HG03558 (cell line): ENCODE results near the gene ANKRD52.
"Not testable (repeated sequence)": the region's sequence is repeated elsewhere in the genome, so short reads cannot be mapped to it uniquely, and the experiment has no call there.

Experiments
- ATAC-seq: cut with Tn5 transposase; IDR thresholded peaks from one replicate; pipeline ENCODE4 v1.9.1; 2021; ENCODE audit warnings: moderate number of reproducible peaks; ENCODE audit not compliant: unreplicated experiment; ENCODE audit errors: extremely low read depth

Gene ANKRD52

DNA sequence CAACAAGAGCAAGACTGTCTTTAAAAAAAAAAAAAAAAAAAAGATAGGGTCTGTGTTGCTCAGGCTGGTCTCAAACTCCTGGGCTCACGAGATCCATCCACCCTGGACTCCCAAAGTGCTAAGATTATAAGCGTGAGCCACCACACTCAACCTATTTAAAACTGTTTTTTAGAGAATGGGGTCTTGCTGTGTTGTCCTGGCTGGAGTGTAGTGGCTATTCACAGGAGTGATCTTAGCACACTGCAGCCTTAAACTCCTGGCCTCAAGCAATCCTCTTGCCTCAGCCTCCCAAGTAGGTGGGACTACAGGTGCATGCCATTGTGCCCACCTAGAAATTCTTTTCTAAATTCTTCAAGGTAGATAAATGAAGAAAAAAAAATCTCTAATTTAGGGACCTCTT lies 16.1 kb upstream of the ANKRD52 start:
- ATAC-seq, result no peak

DNA sequence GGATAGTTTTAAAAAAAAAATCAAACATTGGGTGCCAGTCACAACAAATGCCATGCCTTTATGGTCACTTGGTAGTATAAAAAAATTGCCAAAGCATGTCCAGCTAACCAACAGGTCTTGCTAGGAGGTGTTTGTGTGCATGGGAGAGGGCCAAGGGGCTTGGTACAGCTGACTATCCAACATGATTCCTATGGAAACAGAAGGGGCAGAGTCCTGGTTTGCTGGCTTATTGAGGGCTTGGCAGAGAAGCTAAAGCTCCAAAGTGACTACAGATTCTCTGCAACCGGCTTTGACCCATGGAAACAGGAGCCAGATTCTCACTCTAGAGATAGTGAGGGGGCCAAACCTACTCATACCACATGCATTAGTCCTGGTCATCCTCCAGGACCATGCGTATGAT lies 14.3 kb upstream of the ANKRD52 start:
- not testable (repeated sequence) for ATAC-seq

DNA sequence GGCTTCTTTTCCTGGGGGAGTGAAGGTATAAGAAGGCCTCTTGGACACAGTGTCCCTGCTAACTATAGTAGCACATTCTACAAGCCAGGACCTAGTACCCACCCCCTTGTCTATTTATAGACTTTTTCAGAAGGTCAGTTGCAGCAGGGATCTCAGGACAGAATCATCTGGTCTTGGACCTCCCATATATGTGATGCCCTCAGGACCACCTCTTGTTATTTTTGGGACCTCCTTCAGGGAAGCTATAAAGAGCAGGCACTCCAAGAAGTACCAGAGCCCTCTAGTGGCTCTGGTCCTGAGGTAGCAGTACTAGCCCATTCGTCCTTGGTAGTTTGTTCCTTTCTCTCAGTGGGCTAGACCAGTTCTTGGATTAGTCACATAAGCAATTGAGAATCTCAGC lies 12.8 kb upstream of the ANKRD52 start:
- ATAC-seq, result no peak

DNA sequence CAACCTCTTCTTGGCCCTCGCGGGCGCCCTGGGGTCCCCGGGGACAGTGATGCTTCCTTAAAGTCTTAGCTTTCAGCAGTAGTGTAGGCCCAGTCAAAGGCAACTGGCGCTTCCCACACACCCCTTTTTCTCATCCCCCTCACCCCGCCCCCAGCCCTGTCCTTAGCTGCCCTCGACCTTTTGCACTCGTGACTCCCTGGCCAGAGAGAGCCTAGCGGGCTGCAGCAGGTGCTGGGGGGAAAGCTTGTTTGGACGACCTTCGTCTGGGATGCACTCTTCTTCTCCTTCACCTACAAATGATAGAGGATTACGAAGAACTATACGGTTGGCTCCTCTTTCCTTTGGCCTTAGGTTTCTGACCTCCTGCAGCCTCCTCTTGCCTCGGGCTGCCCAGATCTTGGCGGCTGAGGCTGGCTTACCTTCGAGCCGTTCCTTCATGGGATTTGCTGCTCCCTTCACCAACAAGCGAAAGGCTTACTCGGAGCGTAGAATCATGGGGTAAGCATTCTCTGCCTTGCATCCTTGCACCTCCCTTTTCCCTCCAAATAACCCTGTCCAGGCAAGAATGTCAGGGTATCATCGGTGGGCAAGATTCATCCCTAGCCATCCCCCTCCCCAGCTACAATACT lies 9.4 kb upstream of the ANKRD52 start:
- ATAC-seq, result no peak

DNA sequence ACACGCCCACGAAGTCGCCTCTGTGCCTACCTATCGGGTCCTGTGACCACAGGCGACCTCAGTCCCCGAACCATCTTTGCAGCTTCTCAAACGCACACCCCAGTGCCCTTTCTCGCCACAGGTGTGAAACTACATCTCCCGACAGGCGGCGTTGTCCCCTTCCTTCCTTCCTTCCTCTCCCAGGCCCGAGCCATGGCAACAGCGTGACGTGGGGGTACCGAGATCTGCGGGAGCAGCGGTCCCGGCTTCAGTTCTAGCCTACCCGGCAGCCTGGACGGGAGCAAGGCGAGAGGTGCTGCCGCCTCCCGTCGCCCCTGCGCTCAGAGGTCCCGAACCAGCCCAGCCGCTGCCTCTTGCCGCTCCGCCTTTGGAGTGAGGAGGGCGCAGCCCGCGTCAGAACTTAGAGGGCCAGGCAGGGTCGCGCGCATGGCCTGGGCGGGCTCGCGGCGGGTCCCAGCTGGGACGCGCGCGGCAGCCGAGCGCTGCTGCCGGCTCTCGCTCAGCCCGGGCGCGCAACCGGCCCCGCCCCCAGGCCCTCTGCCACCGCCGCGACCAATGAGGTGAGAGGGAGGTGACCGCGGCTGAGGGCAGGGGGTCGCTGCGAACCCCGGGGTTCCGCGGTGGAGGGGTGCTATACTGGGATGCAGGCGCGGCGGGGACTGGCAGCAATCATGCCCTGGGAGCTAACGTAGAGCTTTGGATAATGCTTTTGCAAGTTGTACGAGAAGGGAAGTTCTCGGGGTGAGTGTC lies 8.7 kb upstream of the ANKRD52 start, which contains the start of gene COQ10A:
Gene COQ10A, plus strand, starts transcription at position 250 of the 750 bp plus-strand sequence. Its CDS starts 177 bp downstream, at position 427.
- peak; percentile 75 for ATAC-seq

DNA sequence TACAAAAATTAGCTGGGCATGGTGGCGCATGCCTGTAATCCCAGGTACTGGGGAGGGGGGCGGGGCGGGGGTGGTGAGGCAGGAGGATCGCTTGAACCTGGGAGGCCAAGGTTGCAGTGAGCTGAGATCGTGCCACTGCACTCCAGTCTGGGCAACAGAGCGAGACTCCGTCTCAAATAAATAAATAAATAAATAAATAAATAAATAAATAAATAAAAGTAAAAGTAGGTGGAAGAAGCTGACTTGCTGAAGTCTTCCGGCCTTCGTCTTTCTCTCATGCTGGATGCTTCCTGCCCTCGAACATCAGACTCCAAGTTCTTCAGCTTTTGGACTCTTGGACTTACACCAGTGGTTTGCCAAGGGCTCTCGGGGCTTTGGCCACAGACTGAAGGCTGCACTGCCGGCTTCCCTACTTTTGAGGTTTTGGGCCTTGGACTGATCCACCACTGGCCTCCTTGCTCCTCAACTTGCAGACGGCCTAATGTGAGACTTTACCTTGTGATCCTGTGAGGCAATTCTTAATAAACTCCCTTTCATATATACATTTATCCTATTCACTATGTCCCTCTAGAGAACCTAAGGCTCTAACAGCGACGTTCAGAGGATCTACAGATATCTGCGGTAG lies 8.0 kb upstream of the ANKRD52 start:
- ATAC-seq, result not testable (repeated sequence)

DNA sequence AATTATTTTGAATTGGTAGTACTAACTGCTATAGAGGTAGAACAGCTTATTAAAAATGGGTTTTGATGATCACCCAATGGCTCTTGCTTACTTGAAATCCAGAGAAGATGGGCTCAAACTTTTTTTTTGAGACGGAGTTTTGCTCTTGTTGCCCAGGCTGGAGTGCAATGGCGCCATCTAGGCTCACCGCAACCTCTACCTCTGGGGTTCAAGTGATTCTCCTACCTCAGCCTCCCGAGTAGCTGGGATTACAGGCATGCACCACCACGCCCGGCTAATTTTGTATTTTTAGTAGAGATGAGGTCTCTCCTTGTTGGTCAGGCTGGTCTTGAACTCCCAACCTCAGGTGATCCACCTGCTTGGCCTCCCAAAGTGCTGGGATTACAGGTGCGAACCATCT lies 4.8 kb upstream of the ANKRD52 start:
- ATAC-seq, result not testable (repeated sequence)

DNA sequence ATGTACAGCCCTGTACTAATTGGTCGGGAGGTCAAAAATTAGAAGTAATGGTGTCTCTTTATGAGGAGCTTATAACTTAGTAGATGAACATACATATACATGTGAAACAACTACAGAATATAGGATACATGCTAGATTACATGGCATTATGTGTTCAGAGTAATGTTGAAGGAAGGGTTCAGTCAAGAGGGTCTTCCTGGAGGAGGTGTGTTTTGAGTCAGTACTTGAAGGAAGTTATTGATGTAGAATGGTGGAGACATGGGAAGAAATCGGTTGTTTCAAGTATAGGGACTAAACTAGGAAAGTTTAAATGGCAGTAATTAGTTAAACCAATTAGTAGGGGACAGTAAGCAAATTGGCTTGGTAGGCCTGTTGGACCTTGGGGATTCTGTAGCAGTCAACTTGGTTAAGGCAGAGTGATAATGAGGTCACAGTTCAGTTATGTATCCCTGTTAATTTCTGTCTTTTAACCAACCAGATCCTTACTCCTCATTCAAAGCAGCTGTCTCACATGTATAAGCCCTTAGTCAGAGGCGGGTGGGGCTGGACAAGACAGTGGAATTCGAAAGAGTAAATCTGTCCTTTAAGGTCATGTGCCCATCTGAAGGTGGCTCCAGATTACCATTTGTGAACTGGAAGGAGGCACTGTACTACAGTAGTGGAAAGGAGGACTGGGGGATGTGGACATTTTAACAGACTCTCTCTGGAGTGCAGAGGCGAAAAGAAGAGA lies 3.5 kb upstream of the ANKRD52 start:
- no peak for ATAC-seq

DNA sequence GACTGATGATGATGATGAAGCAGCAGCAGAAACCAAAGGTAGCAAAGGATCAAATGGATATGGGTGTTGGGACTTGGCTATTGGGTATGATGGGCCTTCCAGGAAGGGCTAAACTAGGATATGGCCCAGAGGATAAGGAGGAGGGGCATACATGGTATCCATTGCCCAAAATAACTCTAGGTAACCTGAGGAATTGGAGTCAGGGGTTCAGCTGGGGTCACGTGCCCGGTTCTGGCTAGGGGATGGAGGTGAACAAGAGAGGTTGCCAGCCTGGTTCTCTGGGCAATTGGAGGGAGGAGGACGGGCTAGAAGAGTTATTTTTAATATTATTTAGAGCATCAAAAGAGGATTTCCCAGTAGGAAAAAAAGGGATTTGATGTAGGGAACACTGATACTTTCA lies 2.7 kb upstream of the ANKRD52 start:
- ATAC-seq, result no peak

DNA sequence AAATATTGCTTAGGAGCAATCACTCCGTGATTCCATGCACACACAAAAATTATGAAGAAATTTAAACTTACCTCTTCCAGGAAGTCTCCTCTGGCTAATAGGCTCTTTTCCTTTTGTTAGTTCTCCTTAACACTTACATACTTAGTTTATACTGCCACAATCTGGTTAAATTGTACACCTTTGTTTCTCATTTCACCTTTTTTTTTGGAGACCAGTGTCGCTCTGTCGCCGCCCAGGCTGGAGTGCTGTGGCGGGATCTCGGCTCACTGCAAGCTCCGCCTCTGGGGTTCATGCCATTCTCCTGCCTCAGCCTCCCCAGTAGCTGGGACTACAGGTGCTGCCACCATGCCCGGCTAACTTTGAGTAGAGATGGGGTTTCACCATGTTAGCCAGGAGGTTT lies 2.2 kb upstream of the ANKRD52 start:
- ATAC-seq, result no peak

DNA sequence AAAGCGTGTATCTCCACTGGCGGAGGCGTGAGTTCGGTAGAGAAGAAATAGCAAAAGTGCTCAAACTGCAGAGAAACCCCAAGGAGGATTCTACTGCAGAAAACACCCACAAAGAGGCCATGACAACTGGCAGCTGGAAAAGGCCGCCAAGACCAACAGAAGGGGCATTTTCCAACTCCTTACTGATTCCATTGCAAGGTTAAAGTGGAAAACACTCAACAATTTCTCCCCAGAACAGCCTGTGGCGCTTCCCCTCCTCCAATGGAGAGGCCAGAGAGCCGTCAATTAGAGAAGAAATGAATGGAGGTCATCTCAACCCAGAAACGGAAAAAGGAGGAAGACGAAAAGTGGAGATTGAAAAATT lies 618 bp upstream of the ANKRD52 start:
- ATAC-seq, result no peak

DNA sequence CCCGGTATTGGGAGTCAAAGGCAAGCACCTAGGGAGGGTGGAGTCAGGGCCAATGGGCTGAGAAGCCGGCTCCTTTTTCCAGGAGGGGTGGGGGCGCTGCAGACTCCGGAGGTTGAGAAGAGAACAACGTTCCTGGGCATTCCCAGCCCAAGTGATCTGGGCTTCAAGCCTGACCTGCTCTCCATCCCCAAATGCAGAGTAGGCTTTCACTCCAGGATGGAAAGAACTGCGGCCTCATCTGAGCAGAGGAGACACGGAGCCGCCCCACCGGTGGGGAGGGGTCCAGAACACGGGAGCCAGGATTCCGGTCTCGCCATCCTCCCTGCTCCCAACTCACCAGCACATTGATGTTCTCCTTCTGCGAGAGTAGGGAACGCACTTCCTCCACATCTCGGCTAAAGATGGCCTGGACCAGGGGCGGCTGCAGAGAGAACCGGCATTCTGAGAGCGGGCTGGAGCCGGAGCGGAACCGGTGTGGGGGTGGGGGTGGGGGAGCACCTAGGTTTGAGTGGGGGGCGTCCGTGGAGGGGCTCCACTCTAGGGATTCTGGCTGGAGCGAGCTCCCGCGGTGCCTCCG lies 605 bp downstream of the ANKRD52 start:
- ATAC-seq, result peak; percentile 8

DNA sequence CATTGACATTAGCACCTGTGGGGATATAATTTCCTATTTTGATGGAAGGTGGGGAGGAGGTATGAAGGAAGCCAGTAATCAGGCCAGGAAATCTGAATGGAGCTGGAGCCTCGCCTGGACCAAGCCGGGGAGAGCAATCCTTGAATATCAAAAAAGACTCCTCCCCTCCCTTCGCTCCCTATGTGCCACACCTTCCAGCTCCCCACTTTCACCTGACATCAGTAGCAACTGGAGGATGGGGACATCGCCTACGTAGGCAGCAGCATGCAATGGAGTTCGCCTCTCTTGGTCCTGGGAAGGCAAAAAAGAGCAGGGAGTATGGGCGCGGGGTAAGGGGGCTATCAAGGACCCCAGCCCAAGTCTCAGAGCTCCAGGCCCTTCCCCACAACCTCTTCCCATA lies 1.1 kb downstream of the ANKRD52 start:
- ATAC-seq, result no peak

DNA sequence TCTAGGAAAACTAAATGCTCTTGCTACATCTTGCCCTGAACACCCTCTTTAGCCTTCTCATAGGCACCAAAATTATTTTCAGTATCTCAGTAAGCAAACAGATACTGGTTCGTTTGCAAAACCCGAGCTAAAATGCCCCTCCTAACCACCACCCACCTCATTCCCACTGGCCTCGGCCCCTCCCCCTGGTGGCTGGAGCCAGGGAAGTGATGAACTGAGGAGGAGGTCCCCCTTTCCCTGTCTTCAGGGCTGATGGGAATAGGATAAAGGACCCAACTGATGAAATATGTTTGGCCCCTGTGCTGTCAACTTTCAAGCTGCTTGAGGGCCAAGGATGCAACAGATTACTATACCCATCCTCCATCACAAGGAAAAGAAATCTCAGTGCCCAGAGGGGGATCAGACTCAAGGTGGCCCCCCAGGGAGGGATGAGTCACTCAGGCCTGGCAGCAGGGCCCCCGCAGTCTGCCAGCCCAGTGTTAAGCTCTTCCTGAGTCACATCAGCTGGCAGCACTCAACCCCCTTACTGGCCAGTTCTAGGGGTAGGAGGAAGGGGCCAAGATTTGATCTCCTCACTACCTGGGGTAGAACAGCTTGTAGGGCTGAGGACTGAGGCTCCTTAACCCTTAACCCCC lies 1.7 kb downstream of the ANKRD52 start:
- no peak for ATAC-seq

DNA sequence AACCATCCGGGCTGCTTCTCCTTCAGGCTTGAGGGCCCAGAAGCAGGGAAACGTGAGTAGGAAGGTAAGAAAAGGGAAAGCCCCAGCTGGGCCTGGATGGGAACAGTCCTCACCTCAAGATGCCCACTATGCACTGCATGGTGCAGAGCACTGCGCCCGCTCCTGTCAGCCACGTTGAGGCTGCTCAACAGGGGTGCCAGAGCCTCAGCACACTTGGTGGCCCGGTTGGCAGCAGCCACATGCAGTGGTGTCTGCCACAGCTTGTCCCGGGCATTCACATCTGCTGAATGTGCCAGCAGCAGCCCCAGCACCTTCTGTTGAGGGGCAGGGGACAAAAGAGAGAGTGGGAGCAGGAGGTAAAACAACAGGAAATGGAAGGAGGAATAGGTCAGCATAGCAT lies 2.5 kb downstream of the ANKRD52 start:
- ATAC-seq, result no peak

DNA sequence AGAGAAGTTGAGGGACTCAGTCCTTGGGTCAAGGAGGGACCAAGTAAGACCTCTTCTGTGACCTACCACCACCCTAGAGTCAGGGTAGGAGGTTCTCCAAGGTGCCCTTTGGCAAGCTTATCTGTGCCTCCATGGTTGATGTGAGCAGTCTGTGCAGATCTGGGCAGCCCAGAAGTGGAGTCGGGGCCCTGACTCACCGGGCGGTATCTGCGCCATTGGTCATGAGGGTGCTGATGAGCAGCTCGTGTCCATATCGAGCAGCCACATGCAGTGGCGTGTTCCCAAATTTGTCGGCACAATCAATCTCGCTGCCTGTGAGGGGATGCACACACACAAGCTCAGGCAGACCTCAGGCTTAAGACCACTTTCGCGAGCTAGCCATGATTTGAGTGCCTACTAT lies 5.1 kb downstream of the ANKRD52 start:
- no peak for ATAC-seq

DNA sequence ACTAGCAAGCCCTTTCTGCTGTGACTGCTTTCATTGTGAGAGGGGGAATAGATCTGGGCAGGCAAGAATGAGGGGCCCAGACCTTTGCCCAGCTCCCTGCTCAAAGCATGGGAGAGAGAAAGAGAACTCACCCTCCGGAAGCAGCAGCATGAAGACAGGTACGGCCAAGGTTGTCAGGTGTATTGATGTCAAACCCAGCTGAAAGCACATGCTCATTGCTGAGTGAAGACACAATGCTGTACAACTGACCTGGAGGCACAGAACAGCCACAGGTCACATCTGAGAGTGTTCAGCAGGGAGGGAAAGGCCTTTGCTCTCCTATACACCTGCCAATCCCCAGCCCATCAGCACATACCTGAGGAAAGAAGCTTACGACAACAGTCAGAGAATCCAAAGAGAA lies 5.5 kb downstream of the ANKRD52 start:
- ATAC-seq, result no peak

DNA sequence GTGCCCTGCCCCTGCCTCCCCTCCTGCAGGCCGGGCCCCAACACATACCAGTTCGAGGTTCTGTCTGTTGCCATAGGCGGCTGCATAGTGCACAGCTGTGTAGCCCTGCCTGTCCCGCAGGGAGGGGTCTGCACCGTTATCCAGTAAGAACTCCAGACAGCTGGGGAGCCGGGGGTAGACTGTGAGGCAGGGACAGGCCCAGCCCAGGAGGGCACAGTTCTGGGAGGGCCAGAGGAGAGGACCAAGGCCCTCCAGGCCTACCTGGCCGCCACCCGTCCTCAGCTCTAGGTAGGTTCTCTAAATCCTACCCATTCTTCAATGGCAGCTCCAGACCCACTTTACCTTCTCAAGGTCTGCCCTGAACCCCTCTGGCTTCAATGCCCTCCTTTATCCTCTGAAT lies 9.5 kb downstream of the ANKRD52 start:
- no peak for ATAC-seq

DNA sequence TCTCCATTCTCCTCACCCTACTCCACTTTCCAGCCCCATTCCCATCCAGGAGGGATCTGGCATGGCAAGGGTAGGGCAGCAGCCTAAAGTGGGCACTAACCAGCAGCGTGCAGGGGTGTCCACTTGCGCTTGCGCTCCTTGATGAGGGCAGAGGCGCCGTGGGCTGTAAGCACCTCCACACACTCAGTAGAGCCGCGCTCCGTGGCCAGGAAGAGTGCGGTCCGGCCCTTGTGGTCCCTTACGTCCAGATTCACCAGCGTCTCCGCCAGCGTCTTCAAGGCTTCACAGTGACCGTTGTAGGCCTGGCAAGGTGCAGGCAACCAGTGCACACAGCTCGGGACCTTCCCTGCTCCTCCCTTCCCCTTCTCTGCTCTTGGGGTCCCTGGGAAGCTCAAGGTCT lies 10.3 kb downstream of the ANKRD52 start:
- no peak for ATAC-seq

DNA sequence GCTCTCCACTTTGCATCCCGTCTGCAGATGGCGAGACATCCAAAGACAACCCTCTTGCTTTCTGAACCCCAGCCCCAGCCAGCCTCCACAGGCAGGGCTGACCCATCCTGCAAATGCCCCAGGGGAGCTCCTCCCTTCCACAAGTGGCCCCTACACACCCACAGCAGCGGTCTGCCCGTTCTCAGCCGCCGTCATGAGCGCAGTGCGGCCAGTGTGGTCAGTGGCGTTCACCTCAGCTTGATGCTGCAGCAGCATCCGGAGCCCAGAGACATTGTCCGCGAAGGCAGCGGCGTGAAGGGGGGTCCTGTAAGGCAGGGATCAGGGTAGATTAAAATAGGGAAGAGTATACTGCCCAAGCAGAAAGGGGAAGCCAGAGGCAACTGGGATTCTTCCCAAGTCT lies 13.7 kb downstream of the ANKRD52 start:
- no peak for ATAC-seq
